H1 (cell line): ENCODE results near the gene ZBTB46. TPM values are rescaled to one million over a fixed set of nuclear protein-coding genes. Genes with fewer than 3 reads are reported as not detected.

ENCODE experiments used
- CTCF ChIA-PET: fragments of 300-600 bp; sonication (Branson Sonifier 250); formaldehyde crosslinking; loops from one replicate; lab custom pipeline; 2021; ENCODE audit not compliant: partially characterized antibody; lab: Charles Lee
- POLR2A ChIA-PET: fragments of 300-600 bp; sonication (Branson Sonifier 250); formaldehyde crosslinking; loops from one replicate; lab custom pipeline; 2021; ENCODE audit warnings: inconsistent platforms; ENCODE audit not compliant: partially characterized antibody; lab: Charles Lee
- DNase-seq, 2 experiments: peaks; one replicate each; pipeline versions ENCODE4 v3.0.0 to v3.0.0-alpha.2; 2010 to 2022; ENCODE audit warnings: low spot score in 2 of 2, low read depth in 1 of 2, mixed read lengths in 1 of 2
- FAIRE-seq: peaks from 2 replicates; lab custom pipeline; 2011; peaks lifted over from hg19 to GRCh38; lab: Jason Lieb, UNC
- H2AFZ ChIP-seq: 2 replicates; pipeline ENCODE4 v1.8.1; 2012; ENCODE audit warnings: low read length, inconsistent platforms
- H2AK5ac ChIP-seq: 2 replicates; pipeline ENCODE4 v1.6.1; 2013; ENCODE audit warnings: low read depth, low read length
- H2BK120ac ChIP-seq: replicated peaks from 2 replicates; pipeline ENCODE3; 2013; ENCODE audit warnings: low read depth, low read length, inconsistent platforms
- H2BK12ac ChIP-seq: 2 replicates; pipeline ENCODE4 v1.6.1; 2013; ENCODE audit warnings: low read depth, low read length
- H2BK15ac ChIP-seq: 2 replicates; pipeline ENCODE4 v1.6.1; 2013; ENCODE audit warnings: low read length
- H2BK20ac ChIP-seq: 2 replicates; pipeline ENCODE4 v1.6.1; 2013; ENCODE audit warnings: low read length
- H2BK5ac ChIP-seq: 2 replicates; pipeline ENCODE4 v1.6.1; 2013; ENCODE audit warnings: low read depth, low read length
- H3K14ac ChIP-seq: 2 replicates; pipeline ENCODE4 v1.6.1; 2013; ENCODE audit warnings: inconsistent platforms; ENCODE audit not compliant: insufficient read length
- H3K18ac ChIP-seq: 2 replicates; pipeline ENCODE4 v1.6.1; 2013; ENCODE audit warnings: low read length; ENCODE audit errors: extremely low read depth
- H3K23ac ChIP-seq: 2 replicates; pipeline ENCODE4 v1.6.1; 2013; ENCODE audit warnings: inconsistent platforms; ENCODE audit not compliant: insufficient read length
- H3K23me2 ChIP-seq: 2 replicates; pipeline ENCODE4 v1.6.1; 2013; ENCODE audit warnings: low read depth, low read length
- H3K27ac ChIP-seq: 2 replicates; pipeline ENCODE4 v1.6.1; 2011; ENCODE audit warnings: low read depth, low read length, inconsistent platforms
- H3K27me3 ChIP-seq, 4 experiments: replicated peaks in 1 of 4; 1 replicate in 1 of 4; 2 replicates in 3 of 4; pipeline versions ENCODE4 v1.6.1 to v1.8.1; 2011 to 2013; ENCODE audit warnings: low read length in 3 of 4, mild to moderate bottlenecking in 3 of 4, inconsistent platforms in 2 of 4, mixed read lengths in 2 of 4, moderate library complexity in 1 of 4; ENCODE audit not compliant: control insufficient read depth in 3 of 4, insufficient read depth in 3 of 4; ENCODE audit errors: extremely low read depth in 1 of 4
- H3K36me3 ChIP-seq, 4 experiments: 2 replicates each; pipeline versions ENCODE4 v1.6.1 to v1.8.1; 2011 to 2013; ENCODE audit warnings: mild to moderate bottlenecking in 4 of 4, low read length in 3 of 4, moderate library complexity in 2 of 4, control low read depth in 1 of 4, inconsistent platforms in 1 of 4; ENCODE audit not compliant: insufficient read depth in 4 of 4, control insufficient read depth in 2 of 4
- H3K4ac ChIP-seq: replicated peaks from 2 replicates; pipeline ENCODE3; 2013; ENCODE audit warnings: low read length, low read depth, mixed read lengths, inconsistent platforms; ENCODE audit not compliant: insufficient read length
- H3K4me1 ChIP-seq, 4 experiments: replicated peaks in 1 of 4; 1 replicate in 1 of 4; 2 replicates in 3 of 4; pipeline versions ENCODE4 v1.6.1 to v1.8.1; 2011 to 2013; ENCODE audit warnings: low read length in 3 of 4, inconsistent platforms in 2 of 4, mixed read lengths in 1 of 4; ENCODE audit not compliant: insufficient read depth in 4 of 4, control insufficient read depth in 3 of 4
- H3K4me2 ChIP-seq, 2 experiments: 2 replicates each; pipeline versions ENCODE4 v1.6.1 to v1.8.1; 2011 to 2013; ENCODE audit warnings: low read depth in 2 of 2, low read length in 2 of 2, control low read depth in 1 of 2, inconsistent platforms in 1 of 2, mild to moderate bottlenecking in 1 of 2; ENCODE audit not compliant: insufficient read depth in 1 of 2
- H3K4me3 ChIP-seq, 4 experiments: fragments of 200-600, 300-600 bp in 1 of 4; sonication (generic), shearing (Covaris generic), sonication (Bioruptor Twin) in 1 of 4; 2 replicates each; pipeline versions ENCODE4 v1.5.1 to v1.8.1; 2011 to 2016; ENCODE audit warnings: low read length in 4 of 4, low read depth in 3 of 4, control low read depth in 2 of 4, inconsistent platforms in 2 of 4, mild to moderate bottlenecking in 2 of 4, mixed read lengths in 1 of 4, moderate library complexity in 1 of 4; ENCODE audit not compliant: insufficient read depth in 2 of 4; ENCODE audit errors: extremely low read depth in 1 of 4
- H3K56ac ChIP-seq: replicated peaks from 2 replicates; pipeline ENCODE3; 2013; ENCODE audit warnings: low read depth, mild to moderate bottlenecking, mixed read lengths, low read length, inconsistent platforms; ENCODE audit not compliant: insufficient read length
- H3K79me1 ChIP-seq: 2 replicates; pipeline ENCODE4 v1.6.1; 2013; ENCODE audit warnings: low read depth, low read length, control low read depth
- H3K79me2 ChIP-seq, 2 experiments: 2 replicates each; pipeline versions ENCODE4 v1.6.1 to v1.8.1; 2012 to 2013; ENCODE audit warnings: low read length in 2 of 2, mild to moderate bottlenecking in 2 of 2, inconsistent platforms in 1 of 2; ENCODE audit not compliant: insufficient read depth in 2 of 2, control insufficient read depth in 1 of 2
- H3K9ac ChIP-seq, 4 experiments: replicated peaks in 1 of 4; 1 replicate in 1 of 4; 2 replicates in 3 of 4; pipeline versions ENCODE4 v1.6.1 to v1.8.1; 2011 to 2013; ENCODE audit warnings: low read depth in 3 of 4, low read length in 3 of 4, control low read depth in 2 of 4, mild to moderate bottlenecking in 2 of 4, moderate library complexity in 2 of 4, inconsistent platforms in 1 of 4; ENCODE audit errors: extremely low read depth in 1 of 4
- H3K9me3 ChIP-seq, 2 experiments: 2 replicates each; pipeline versions ENCODE4 v1.6.1 to v1.8.1; 2012 to 2013; ENCODE audit warnings: mild to moderate bottlenecking in 2 of 2, moderate library complexity in 2 of 2, control low read depth in 1 of 2, inconsistent platforms in 1 of 2, low read depth in 1 of 2, low read length in 1 of 2, mixed read lengths in 1 of 2; ENCODE audit not compliant: insufficient read depth in 2 of 2
- H4K20me1 ChIP-seq, 2 experiments: replicated peaks in 1 of 2; 2 replicates each; pipeline versions ENCODE3 to v1.8.1; 2011 to 2013; ENCODE audit warnings: inconsistent platforms in 2 of 2, low read length in 2 of 2, mild to moderate bottlenecking in 1 of 2; ENCODE audit not compliant: insufficient read depth in 2 of 2, control insufficient read depth in 1 of 2
- H4K5ac ChIP-seq: 2 replicates; pipeline ENCODE4 v1.6.1; 2013; ENCODE audit warnings: low read length, low read depth, mixed read lengths, inconsistent platforms; ENCODE audit not compliant: insufficient read length
- H4K8ac ChIP-seq: 2 replicates; pipeline ENCODE4 v1.8.0; 2013; ENCODE audit warnings: mild to moderate bottlenecking, moderate library complexity, low read length, inconsistent platforms; ENCODE audit not compliant: insufficient read depth; ENCODE audit errors: extremely low read depth
- H4K91ac ChIP-seq: replicated peaks from 2 replicates; pipeline ENCODE3; 2013; ENCODE audit warnings: low read length, mixed read lengths, inconsistent platforms; ENCODE audit not compliant: insufficient read length
- CHD2 ChIP-seq: IDR thresholded peaks from 2 replicates; pipeline ENCODE4 v1.6.1; 2012; ENCODE audit warnings: low read length, improper control_type of control experiment
- JUND ChIP-seq: IDR thresholded peaks from 2 replicates; pipeline ENCODE4 v1.6.1; 2011; ENCODE audit warnings: mild to moderate bottlenecking, improper control_type of control experiment, low read length
- SP1 ChIP-seq: IDR thresholded peaks from 2 replicates; pipeline ENCODE4 v1.6.1; 2011; ENCODE audit warnings: low read depth, low read length
- SP2 ChIP-seq: IDR thresholded peaks from 2 replicates; pipeline ENCODE4 v1.6.1; 2012; ENCODE audit warnings: mild to moderate bottlenecking, low read length, inconsistent platforms
- TAF1 ChIP-seq: IDR thresholded peaks from 2 replicates; pipeline ENCODE4 v1.6.1; 2011; ENCODE audit warnings: mild to moderate bottlenecking, low read depth, low read length
- TEAD4 ChIP-seq: IDR thresholded peaks from 2 replicates; pipeline ENCODE4 v1.6.1; 2012; ENCODE audit warnings: low read depth, low read length, inconsistent platforms, mixed read lengths
- WGBS, 2 experiments: shearing (Covaris generic) in 1 of 2; methylation state at CpG; one replicate each; pipeline versions ENCODE4 v1.1.6 to v1.1.7; 2013 to 2015; ENCODE audit warnings: low lambda C conversion rate in 2 of 2, mixed read lengths in 2 of 2, inconsistent platforms in 1 of 2, low coverage in 1 of 2, missing lambda C conversion rate in 1 of 2; ENCODE audit not compliant: insufficient replicate concordance in 2 of 2, insufficient coverage in 1 of 2, insufficient read length in 1 of 2; ENCODE audit errors: extremely low coverage in 1 of 2, missing lambda C conversion rate in 1 of 2; 5-methylcytosine and 5-hydroxymethylcytosine counted together
- polyA plus RNA-seq, 7 experiments: library from polyadenylated mRNA; depleted of rRNA in 3 of 7; stranded (reverse) in 5 of 7; unstranded in 2 of 7; fragments of >200 nt in 5 of 7; fragments of 200-250 nt in 2 of 7; gene quantifications; 1 replicate in 5 of 7; 2 replicates in 1 of 7; 4 replicates in 1 of 7; pipeline versions ENCODE4 v1.2.1 to v1.2.3, GENCODE V29; 2011 to 2013; ENCODE audit warnings: missing spikeins in 2 of 7, mixed read lengths in 2 of 7
- total RNA-seq: library from RNA; stranded (reverse); fragmentation: NEBNext Ultra II Directional; extraction: Animal tissue kit (Norgen Biotek cat#: 25700); gene quantifications from 2 replicates; pipeline ENCODE4 v1.2.1, GENCODE V29; 2021

Gene ZBTB46
- total and polyA plus RNA-seq, 2 of the 8 experiments (the other 6 are each of a cell fraction or from before 2014, with no cell fraction given) = 6.4 to 22.4 TPM

DNA sequence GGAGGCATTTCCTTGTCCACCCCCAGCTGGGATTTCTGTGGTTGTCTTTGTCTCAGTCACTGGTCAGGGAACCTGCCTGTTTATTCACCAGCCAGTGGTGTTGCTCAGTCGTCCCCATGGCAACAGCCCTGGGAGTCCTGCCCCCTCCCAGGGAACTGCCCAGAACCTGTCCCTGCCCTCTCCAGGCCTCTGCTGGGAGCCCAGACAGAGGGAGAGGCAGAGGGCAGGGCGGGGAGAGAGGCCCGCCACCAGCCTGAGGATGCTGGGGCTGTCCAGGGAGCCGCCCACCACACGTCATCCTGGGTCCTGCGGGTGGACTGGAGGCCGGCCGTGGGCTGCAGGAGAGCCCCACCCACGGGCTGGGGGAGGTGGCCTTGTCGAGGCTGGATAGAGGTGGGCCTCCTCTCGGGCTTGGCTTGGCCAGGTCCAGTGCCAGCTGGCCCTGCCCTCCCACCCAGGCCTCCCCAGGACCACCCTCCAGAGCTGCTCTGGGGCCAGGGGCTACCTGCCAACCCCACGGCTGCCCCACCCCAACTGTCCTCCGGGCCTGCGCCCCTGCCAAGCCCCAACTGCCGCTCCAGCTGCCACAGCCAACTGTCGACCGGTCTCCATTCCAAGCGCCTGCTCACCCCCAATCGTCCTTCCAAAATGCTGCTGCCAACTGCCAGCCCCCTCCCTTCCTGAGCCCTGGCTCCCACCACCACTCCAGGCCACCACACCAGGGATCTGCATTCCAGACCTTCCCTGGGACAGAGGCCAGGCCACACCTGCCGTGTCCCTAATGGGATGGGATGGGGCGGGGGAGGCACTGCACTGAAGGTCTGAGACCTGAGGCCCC, 4.2 kb upstream of the ZBTB46 start:
- H3K79me1 ChIP-seq = no peaks in the 10 kb centered on the region
- TF ChIP-seq TAF1 = 0 out of 2 replicates have a peak, but pooled peaks have one; percentile 26
- peak; percentile 87 for TF ChIP-seq CHD2
- peak; percentile 79 for TF ChIP-seq SP2
- TF ChIP-seq JUND = no peak
- peak; percentile 98 for TF ChIP-seq SP1
- TF ChIP-seq TEAD4 = peak; percentile 30; the same call in 1 of the 2 replicates
- H3K4ac ChIP-seq = peak overlapping the region; percentile 85
- peak overlapping the region in 1 of 4 experiments; percentile 16; a peak in 1 of 8 replicates for H3K4me3 ChIP-seq
- peaks cover 0 to 27% (median 16%) of the 10 kb centered on the region in 4 experiments; a peak in 6 of 7 replicates for H3K4me1 ChIP-seq
- POLR2A ChIA-PET = interaction anchor here (0.8 to 1.5 kb wide), 4 partner anchors 13 to 97 kb away, joined by 3 to 7 read pairs (median 4); partner anchors contain the start of gene TPD52L2
- H3K23me2 ChIP-seq = peaks cover 10% of the 10 kb centered on the region; the same call in 1 of the 2 replicates
- no peak overlapping the region for H3K23ac ChIP-seq
- H3K36me3 ChIP-seq = no peaks in the 10 kb centered on the region
- no peak overlapping the region for H3K14ac ChIP-seq
- H3K27ac ChIP-seq = no peak overlapping the region
- no peaks in the 10 kb centered on the region for H3K79me2 ChIP-seq
- peak overlapping the region; percentile 24 for H4K5ac ChIP-seq
- FAIRE-seq = peak; percentile 77
- peak overlapping the region; percentile 96; the same call in 1 of the 2 replicates for H2BK12ac ChIP-seq
- peak overlapping the region; percentile 86; the same call in 1 of the 2 replicates for H2BK20ac ChIP-seq
- H2AFZ ChIP-seq = no peak overlapping the region
- H4K91ac ChIP-seq = peak overlapping the region; percentile 88
- peak overlapping the region; percentile 71 for H3K18ac ChIP-seq
- peaks cover 0 to 2% of the 10 kb centered on the region in 2 experiments for H4K20me1 ChIP-seq
- H3K9me3 ChIP-seq = no peaks in the 10 kb centered on the region
- peak overlapping the region; percentile 97; the same call in 1 of the 2 replicates for H2BK5ac ChIP-seq
- 0 out of 2 replicates have a peak overlapping the region, but pooled peaks have one; percentile 72 for H2BK15ac ChIP-seq
- no peak overlapping the region for H3K56ac ChIP-seq
- H3K4me2 ChIP-seq = peak overlapping the region; percentile 47 to 51; a peak in 3 of 4 replicates
- peak; percentile 73 to 88 for DNase-seq
- H4K8ac ChIP-seq = peak overlapping the region; percentile 93
- H2BK120ac ChIP-seq = peak overlapping the region; percentile 16
- CTCF ChIA-PET = interaction anchor here (0.6 kb wide), 1 partner anchor 14 kb away, joined by 3 read pairs; no protein-coding TSS in a partner anchor
- WGBS, 2 experiments = 54% methylated on average over 16 of the region's 21 CpGs; no CpG with 5 or more reads in 1 of the 2 experiments
- peak overlapping the region in 1 of 4 experiments; percentile 20; a peak in 1 of 7 replicates for H3K9ac ChIP-seq
- peaks cover 14 to 23% (median 17%) of the 10 kb centered on the region in 4 experiments; a peak in 6 of 7 replicates for H3K27me3 ChIP-seq
- H2AK5ac ChIP-seq = peak overlapping the region; percentile 65; the same call in 1 of the 2 replicates
